IPS-18a (cell line): ENCODE results near the gene MIS18BP1.
"Not testable (repeated sequence)": the region's sequence is repeated elsewhere in the genome, so short reads cannot be mapped to it uniquely, and the experiment has no call there.

Source experiments
- H3K27ac ChIP-seq: one replicate; pipeline ENCODE4 v1.5.1; 2013; ENCODE audit warnings: low read length
- H3K27me3 ChIP-seq: one replicate; pipeline ENCODE4 v1.6.1; 2013; ENCODE audit warnings: mild to moderate bottlenecking, low read length; ENCODE audit not compliant: control insufficient read depth, insufficient read depth
- H3K36me3 ChIP-seq: one replicate; pipeline ENCODE4 v1.6.1; 2013; ENCODE audit warnings: low read depth, low read length; ENCODE audit not compliant: control insufficient read depth
- H3K4me1 ChIP-seq: one replicate; pipeline ENCODE4 v1.6.1; 2013; ENCODE audit warnings: low read depth, low read length; ENCODE audit not compliant: control insufficient read depth
- H3K4me3 ChIP-seq: one replicate; pipeline ENCODE4 v1.5.1; 2013; ENCODE audit warnings: low read length
- H3K9ac ChIP-seq: one replicate; pipeline ENCODE4 v1.6.1; 2013; ENCODE audit warnings: mild to moderate bottlenecking, low read length, moderate library complexity
- H3K9me3 ChIP-seq: one replicate; pipeline ENCODE4 v1.6.1; 2013; ENCODE audit warnings: low read depth, low read length; ENCODE audit not compliant: control insufficient read depth

MIS18BP1 gene

DNA sequence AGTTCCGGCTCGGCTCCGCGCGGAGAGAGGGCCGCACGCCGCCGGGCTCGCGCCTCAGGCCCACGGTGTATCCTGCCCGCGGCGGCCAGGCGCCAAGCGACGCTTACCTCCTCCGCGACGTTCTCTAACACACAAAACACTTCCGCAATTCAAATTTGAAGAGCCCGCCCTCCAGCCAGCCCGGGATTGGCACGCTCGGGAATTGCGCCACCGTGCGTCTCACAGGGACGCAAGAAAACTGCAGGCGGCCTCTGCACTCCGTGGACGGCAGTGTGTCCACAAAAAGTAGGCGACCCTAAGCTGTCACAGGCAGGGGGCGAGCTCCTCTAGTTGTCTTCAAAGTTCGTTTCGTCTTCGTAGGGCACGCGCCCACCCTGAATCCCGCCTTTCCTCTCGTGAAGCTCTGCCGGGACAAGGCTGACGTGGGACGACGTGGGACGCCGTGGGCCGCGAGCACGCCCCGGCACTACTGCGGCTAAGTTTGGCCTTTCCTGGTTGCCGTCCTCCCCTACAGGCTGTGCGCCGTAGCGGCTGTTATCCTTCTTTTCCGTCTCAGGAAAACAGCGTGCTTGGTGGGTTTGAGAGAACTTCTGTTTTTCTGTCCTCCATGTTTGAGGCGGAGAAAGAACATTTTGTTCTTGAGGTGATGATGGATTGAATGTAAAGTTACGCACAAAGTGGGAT, at the start of gene MIS18BP1:
Gene MIS18BP1 (minus strand): TSS at position 133 of the 684 bp plus-strand sequence. CDS start 5,916 bp downstream, outside the sequence.
- Histone ChIP-seq H3K9ac (peak within 1 kb of the TSS; percentile 86), H3K9me3 (peaks cover 8% of the 10 kb centered on the region), H3K27me3 (no peaks in the 10 kb centered on the region), H3K36me3 (no peaks in the 10 kb centered on the region), H3K27ac (peak within 1 kb of the TSS; percentile 67), H3K4me1 (no peaks in the 10 kb centered on the region), H3K4me3 (peak within 1 kb of the TSS; percentile 96)

GRCh38 chr14:45298423-45299117, 45.6 kb upstream of the MIS18BP1 start:
- H3K4me3 ChIP-seq, result no peak overlapping the region
- peaks cover 56% of the 10 kb centered on the region for H3K27me3 ChIP-seq
- no peak overlapping the region for H3K27ac ChIP-seq
- no peaks in the 10 kb centered on the region for H3K36me3 ChIP-seq
- H3K9ac ChIP-seq, result no peak overlapping the region
- H3K9me3 ChIP-seq, result no peaks in the 10 kb centered on the region
- H3K4me1 ChIP-seq, result peaks cover 5% of the 10 kb centered on the region

DNA sequence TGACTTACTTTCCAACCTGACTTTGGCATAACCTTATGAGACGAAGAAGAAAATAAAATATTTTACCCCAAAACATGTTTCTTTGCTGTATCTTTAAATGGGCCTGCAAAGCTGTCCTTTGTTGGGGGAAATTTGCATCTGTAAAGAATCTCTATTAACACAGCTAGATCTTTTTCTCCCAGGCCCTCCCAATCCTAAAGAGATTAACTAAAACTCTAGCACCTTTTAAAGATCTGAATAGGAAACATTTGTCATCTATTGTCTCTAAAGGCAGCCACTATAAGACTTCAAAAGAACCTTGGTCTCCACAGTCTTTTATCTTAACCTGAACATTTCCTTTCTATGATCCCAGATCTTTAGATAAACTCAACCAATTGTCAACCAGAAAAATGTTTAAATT, 41.8 kb upstream of the MIS18BP1 start:
- not testable (repeated sequence) for H3K27ac ChIP-seq, H3K4me3 ChIP-seq, H3K9me3 ChIP-seq, H3K4me1 ChIP-seq, H3K9ac ChIP-seq, H3K36me3 ChIP-seq
- peaks cover 85% of the 10 kb centered on the region for H3K27me3 ChIP-seq

- no peak overlapping the region for H3K4me3 ChIP-seq
- no peaks in the 10 kb centered on the region for H3K36me3 ChIP-seq
- H3K9ac ChIP-seq, result no peak overlapping the region
- no peak overlapping the region for H3K27ac ChIP-seq
- peaks cover 48% of the 10 kb centered on the region for H3K27me3 ChIP-seq
- no peaks in the 10 kb centered on the region for H3K9me3 ChIP-seq
- H3K4me1 ChIP-seq, result peaks cover 5% of the 10 kb centered on the region
These were observed 37.5 kb upstream of the MIS18BP1 start for GRCh38 chr14:45290547-45290946.

GRCh38 chr14:45287610-45288009, 34.6 kb upstream of the MIS18BP1 start:
- Histone ChIP-seq H3K4me3 (no peak overlapping the region), H3K27me3 (peaks cover 21% of the 10 kb centered on the region), H3K36me3 (no peaks in the 10 kb centered on the region), H3K4me1 (no peaks in the 10 kb centered on the region), H3K27ac (no peak overlapping the region), H3K9me3 (no peaks in the 10 kb centered on the region), H3K9ac (no peak overlapping the region)

GRCh38 chr14:45284802-45285201, 31.8 kb upstream of the MIS18BP1 start:
- no peak overlapping the region for H3K9ac ChIP-seq

GRCh38 chr14:45281731-45282400, 28.9 kb upstream of the MIS18BP1 start:
- H3K4me3 ChIP-seq, H3K27me3 ChIP-seq, H3K9me3 ChIP-seq, H3K4me1 ChIP-seq, H3K9ac ChIP-seq, H3K36me3 ChIP-seq, H3K27ac ChIP-seq: not testable (repeated sequence)

More at GRCh38 chr14:45284802-45285201, 31.8 kb upstream of the MIS18BP1 start:
- Histone ChIP-seq H3K4me3 (no peak overlapping the region), H3K27ac (no peak overlapping the region), H3K9me3 (no peaks in the 10 kb centered on the region), H3K36me3 (no peaks in the 10 kb centered on the region), H3K4me1 (no peaks in the 10 kb centered on the region), H3K27me3 (no peaks in the 10 kb centered on the region)

- Histone ChIP-seq H3K4me3 (no peak overlapping the region), H3K9ac (no peak overlapping the region), H3K9me3 (no peaks in the 10 kb centered on the region), H3K27me3 (no peaks in the 10 kb centered on the region), H3K36me3 (no peaks in the 10 kb centered on the region), H3K27ac (no peak overlapping the region), H3K4me1 (no peaks in the 10 kb centered on the region)
These were observed 19.0 kb upstream of the MIS18BP1 start for GRCh38 chr14:45271858-45272537.

DNA sequence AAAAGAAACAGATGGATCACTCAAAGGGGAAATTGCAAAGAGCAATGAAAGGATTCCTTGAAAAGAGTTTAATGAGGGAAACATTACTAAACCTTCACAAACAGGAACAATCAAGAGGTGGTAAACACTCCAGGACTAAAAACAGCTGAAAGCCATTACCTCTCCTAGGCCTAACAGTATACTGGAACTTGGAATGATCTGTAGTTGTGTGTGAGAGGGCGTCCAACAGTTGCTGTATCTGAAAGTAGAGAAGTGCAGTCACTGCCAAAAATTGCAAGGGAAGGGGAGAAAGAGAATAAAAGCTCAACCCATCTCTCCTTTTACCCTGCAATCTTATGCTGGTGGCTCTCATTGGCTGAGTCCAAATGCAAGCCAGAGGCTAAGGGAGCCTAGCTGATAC, 17.0 kb upstream of the MIS18BP1 start:
- Histone ChIP-seq H3K4me3 (no peak overlapping the region), H3K9ac (no peak overlapping the region), H3K4me1 (no peaks in the 10 kb centered on the region), H3K9me3 (no peaks in the 10 kb centered on the region), H3K27ac (no peak overlapping the region), H3K27me3 (no peaks in the 10 kb centered on the region), H3K36me3 (no peaks in the 10 kb centered on the region)

GRCh38 chr14:45267071-45267470, 14.1 kb upstream of the MIS18BP1 start:
- H3K27ac ChIP-seq, result no peak overlapping the region
- H3K27me3 ChIP-seq, result no peaks in the 10 kb centered on the region
- H3K4me3 ChIP-seq, result no peak overlapping the region
- peaks cover 4% of the 10 kb centered on the region for H3K9me3 ChIP-seq
- no peaks in the 10 kb centered on the region for H3K4me1 ChIP-seq
- H3K9ac ChIP-seq, result no peak overlapping the region
- no peaks in the 10 kb centered on the region for H3K36me3 ChIP-seq

DNA sequence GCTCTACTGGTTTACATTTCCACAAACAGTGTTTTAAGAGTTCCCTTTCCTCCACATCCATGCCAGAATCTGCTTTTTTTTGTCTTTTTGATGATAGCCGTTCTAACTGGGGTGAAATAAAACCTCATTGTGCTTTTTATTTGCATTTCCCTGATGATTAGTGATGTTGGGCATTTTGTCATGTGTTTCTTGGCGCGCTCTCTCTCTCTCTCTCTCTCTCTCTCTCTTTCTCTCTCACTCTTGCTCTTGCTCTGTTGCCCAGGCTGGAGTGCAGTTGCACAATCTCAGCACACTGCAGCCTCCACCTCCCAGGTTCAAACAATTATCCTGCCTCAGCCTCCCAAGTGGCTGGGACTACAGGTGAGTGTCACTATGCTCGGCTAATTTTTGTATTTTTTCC, 9.6 kb upstream of the MIS18BP1 start:
- Histone ChIP-seq H3K27me3 (no peaks in the 10 kb centered on the region), H3K4me1 (no peaks in the 10 kb centered on the region), H3K4me3 (no peak overlapping the region)

More for the DNA sequence above, 9.6 kb upstream of the MIS18BP1 start:
- Histone ChIP-seq H3K9ac (no peak overlapping the region), H3K9me3 (peaks cover 14% of the 10 kb centered on the region), H3K27ac (no peak overlapping the region), H3K36me3 (no peaks in the 10 kb centered on the region)
